Activated T-cell treated with anti-CD3 and anti-CD28 coated beads for 1 hour (primary cell): ENCODE measurements around the gene MAPKAPK5.
"Not testable (repeated sequence)": the region's sequence is repeated elsewhere in the genome, so short reads cannot be mapped to it uniquely, and the experiment has no call there.

Experiments used
- DNase-seq: peaks from one replicate; pipeline ENCODE4 v3.0.0-alpha.2; 2020; ENCODE audit warnings: low read depth

Gene MAPKAPK5, protein sequence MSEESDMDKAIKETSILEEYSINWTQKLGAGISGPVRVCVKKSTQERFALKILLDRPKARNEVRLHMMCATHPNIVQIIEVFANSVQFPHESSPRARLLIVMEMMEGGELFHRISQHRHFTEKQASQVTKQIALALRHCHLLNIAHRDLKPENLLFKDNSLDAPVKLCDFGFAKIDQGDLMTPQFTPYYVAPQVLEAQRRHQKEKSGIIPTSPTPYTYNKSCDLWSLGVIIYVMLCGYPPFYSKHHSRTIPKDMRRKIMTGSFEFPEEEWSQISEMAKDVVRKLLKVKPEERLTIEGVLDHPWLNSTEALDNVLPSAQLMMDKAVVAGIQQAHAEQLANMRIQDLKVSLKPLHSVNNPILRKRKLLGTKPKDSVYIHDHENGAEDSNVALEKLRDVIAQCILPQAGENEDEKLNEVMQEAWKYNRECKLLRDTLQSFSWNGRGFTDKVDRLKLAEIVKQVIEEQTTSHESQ

DNA sequence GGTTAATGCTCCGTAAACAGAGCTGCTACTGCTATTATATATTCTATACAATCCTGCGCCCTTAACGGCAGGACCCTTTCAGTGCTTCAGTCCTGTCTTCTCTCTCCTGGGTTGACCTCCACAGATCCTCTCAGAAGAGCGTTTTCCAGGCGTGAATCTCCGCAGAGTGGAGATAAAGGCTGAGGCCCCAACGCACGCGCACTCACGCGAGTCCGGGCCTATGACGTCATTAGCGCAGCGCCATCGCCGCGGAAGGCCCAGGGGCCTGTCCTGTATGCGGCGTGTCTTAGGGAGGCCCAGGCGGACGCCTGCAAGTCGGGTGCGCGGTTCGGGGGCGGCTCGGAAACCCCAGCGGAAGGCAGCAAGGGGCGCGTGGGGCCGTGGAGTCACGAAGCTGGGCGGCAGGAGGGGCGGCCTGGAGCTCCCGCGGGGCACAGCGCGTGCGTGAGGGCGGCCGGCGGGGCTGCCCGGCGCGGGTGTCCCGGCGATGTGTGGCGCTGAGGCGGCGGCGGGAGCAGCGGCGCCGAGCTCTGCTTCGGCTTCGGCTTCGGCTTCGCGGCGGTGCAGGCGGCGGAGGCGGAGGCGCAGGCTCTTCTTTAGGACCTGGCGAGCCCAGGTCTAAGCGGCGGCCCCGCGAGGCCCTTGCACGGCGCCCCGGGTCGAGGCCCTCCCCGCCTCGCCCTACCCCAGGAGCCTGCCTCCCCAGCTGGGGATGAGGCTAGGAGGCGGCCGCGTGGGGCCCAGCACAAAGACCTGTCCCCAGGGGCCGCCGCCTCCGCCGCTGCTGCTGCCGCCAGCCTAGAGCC, at the start of gene MAPKAPK5:
MAPKAPK5 (plus strand) TSS at position 479 of the 806 bp plus-strand sequence. CDS start 506 bp downstream, outside the sequence.
- peak; percentile 96 for DNase-seq

DNA sequence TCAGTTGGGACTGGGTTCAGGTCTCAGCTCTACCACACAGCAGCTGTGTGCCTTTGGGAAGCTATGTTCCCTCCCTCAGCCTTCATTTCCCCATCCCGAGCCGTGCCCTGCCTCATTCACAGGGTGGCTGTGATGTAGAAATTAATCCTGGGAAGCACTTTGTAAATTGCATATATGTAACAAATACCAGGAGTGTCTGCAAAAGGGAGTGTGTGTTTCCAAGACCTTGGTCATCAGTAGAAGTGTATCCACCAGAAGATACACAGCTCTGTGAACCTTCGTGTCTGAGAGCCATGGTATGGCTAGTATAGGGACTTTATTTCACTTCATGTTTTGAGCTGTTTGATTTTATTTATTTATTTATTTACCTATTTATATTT, 49.2 kb upstream of the MAPKAPK5 start:
- no peak for DNase-seq

DNA sequence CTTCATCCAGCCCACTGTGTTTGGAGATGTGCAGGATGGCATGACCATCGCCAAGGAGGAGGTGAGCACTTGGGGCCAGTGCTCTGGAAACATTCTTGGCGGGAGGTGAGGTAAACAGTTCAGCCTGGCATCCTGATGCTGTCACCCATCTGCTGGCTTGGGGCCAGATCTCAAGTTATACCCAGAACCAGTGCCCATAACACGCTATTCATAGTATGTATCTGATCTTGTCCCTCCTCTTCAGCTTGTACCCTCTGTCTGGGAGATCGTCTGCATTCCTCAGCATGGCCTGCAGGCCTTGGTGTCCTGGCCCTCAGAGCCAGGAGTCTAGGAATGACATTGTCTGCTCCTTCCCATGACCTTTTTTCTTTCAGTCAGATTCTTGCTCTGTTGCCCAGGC, 43.8 kb upstream of the MAPKAPK5 start:
- no peak for DNase-seq

DNA sequence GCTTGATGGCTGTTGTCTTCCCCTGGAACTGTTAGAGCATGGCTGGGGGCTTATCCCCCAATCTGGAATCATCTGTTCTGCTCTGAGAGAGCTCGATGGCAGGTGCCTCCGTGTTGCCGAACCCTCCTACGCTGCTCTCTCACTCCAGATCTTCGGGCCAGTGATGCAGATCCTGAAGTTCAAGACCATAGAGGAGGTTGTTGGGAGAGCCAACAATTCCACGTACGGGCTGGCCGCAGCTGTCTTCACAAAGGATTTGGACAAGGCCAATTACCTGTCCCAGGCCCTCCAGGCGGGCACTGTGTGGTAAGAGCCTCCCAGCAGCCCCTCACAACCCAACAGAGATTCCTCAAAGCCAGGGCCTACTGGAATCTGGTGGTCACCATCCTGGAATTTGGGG, 42.3 kb upstream of the MAPKAPK5 start:
- no peak for DNase-seq

DNA sequence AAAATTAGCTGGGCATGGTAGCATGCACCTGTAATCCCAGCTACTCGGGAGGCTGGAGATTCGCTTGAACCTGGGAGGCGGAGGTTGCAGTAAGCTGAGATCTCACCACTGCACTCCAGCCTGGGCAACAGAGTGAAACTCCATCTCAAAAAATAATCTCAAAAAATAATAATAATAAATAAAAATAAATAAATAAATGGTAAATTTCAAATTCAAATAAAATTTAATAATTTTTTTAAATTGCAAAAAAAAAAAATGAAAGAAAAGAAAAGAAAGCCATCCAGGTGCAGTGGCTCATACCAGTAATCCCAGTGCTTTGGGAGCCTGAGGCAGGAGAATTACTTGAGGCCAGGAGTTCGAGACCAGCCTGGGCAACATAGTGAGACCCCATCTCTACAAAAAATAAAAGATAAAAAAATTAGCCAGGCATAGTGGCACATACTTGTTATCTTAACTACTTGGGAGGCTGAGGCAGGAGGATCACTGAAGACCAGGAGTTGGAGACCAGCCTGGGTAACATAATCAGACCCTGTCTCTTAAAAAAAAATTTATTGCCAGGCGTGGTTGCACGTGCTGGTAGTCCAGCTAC, 38.9 kb upstream of the MAPKAPK5 start:
- no peak for DNase-seq

DNA sequence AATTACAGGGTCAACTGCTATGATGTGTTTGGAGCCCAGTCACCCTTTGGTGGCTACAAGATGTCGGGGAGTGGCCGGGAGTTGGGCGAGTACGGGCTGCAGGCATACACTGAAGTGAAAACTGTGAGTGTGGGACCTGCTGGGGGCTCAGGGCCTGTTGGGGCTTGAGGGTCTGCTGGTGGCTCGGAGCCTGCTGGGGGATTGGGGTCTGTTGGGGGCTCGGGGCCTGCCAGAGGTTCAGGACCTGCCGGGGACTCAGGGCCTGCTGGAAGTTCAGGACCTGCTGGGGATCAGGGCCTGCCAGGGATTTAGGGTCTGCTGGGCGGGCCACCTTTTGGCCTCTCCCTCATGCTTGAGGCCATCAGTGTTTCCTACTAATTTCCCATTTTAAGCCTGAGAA, 38.2 kb upstream of the MAPKAPK5 start:
- DNase-seq: no peak

DNA sequence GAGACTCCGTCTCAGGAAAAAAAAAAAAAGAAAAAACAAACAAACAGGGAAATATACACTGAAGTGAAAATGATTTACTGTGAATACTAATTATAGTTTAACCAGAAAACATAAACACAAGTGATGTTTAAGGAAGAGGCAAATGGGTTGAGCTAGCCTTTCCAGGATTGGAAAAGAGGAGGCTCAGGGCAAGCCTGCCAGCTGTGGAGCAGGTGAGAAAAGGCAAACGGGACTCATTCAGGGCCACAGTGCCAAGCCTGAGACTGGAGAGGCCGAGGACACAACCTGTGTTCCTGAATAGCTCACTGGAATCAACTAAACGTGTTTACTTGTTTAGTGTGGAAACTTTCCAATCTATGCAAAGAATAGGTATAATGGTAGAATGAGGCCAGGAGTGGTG, 35.7 kb upstream of the MAPKAPK5 start:
- DNase-seq: no peak

DNA sequence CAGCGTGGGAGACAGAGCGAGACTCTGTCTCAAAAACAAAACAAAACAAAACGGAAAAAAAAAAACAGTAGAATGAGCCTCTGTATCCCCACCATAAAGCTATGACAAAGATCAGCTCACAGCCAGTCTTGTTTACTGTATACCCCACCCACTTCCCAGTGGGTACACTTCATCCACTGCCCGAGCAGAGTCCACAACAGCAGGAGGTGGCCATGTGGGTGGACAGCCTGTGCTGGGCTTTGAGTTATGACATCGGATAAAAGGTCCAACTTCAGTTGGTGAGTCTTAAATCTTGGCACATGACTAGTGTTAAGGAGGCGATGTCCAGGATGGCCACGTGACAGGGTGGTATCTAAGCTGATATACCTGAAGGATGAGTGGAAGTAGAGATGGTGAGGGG, 34.8 kb upstream of the MAPKAPK5 start:
- DNase-seq: no peak

DNA sequence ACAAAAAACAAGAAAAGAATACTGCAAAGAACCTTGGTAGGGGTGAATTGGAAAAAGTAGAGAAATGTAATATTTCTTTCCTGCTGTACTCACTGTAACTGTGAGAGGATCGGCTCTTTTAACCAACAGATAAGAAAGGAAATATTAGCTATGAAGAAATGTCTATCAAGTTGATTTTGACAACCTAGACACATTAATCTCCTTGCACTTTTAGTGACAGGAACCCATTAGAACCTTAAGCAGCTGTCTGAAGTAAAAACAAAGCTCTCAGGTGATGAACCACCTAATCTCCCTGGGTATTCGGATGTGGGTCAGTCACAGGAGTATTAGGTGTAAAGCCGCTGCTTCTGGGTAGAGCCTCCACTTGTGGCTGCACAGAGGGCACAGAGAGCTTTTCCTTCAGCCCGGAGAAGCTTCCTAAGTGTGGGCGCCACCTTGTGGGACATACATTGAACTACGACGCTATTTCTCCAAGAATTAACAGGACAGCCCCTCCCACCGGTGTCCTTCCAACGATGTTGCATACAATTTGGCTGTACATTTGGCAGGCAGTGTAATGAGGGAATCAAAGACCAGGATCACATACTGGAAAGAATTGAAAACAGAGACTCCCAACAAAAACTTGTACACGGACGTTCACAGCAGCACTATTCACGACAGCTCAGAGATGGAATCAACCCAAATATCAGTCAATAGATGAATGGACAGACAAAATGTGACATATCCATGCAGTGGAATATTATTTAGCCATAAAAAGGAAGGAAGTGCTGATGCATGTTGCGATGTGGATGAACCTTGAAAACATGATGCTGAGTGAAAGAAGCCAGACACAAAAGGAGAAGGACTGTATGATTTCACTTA, 28.9 kb upstream of the MAPKAPK5 start:
- peak; percentile 46 for DNase-seq

DNA sequence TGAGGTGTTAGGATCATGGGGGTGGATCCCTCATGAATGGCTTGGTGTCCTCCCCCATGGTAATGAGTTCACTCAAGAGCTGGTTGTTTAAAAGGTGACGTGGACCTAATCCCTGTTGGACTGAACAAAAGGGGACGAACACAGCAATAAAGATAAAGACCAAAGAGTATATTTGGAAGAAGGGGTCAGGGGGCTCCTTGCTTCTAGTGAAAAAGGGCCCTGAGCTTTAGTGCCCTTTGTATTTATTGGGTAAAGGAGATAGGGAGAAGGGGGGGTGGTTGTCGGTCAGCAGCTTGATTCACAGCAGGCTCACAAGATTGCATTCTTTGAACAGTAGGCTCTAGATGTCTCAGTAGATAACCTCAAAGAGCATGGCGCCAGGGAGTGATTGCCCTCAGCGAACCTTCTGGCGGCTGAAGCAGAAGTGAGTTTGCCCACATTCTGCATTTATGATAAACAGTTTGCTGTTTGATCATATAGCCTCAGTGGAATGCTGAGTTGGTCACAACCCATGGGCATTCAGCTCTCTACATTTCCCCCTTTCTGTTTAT, 25.9 kb upstream of the MAPKAPK5 start:
- DNase-seq: no peak

DNA sequence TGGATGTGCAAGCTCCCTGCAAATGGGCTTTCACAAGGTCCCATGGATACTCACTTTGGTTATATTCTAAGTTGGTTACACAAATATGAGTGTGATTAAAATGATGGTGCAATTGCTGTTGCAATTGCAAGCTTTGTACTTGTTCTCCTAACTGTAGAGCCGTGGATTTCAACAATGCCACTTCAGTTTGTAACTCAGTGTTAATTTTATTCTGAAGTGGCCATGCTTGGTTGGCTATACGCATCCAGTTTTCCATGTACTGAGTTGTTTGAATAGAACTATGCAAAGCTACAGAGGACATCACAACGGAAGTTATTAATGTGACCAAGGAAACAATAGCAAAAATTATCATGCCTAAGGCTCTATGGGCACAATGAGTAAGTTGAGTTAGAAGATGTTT, 25.1 kb upstream of the MAPKAPK5 start:
- DNase-seq: not testable (repeated sequence)

DNA sequence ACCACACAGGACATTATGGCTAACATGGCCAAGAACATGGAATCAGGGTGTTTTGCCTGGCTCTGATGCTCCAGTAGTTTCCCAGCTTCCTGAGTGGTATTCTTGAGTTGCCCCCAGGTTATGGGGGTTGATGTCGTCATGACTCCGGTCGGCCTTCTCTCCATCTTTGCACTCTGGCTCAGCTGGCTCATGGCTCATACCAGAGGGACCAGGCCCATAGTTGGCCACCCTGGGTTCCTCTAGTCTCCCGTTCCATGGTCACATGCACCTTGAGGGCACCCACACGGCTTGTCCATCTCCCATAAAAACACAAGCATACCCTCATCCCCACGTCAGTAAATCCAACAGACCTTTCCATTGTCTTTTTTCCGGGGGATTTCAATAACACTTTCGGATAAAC, 23.7 kb upstream of the MAPKAPK5 start:
- no peak for DNase-seq

DNA sequence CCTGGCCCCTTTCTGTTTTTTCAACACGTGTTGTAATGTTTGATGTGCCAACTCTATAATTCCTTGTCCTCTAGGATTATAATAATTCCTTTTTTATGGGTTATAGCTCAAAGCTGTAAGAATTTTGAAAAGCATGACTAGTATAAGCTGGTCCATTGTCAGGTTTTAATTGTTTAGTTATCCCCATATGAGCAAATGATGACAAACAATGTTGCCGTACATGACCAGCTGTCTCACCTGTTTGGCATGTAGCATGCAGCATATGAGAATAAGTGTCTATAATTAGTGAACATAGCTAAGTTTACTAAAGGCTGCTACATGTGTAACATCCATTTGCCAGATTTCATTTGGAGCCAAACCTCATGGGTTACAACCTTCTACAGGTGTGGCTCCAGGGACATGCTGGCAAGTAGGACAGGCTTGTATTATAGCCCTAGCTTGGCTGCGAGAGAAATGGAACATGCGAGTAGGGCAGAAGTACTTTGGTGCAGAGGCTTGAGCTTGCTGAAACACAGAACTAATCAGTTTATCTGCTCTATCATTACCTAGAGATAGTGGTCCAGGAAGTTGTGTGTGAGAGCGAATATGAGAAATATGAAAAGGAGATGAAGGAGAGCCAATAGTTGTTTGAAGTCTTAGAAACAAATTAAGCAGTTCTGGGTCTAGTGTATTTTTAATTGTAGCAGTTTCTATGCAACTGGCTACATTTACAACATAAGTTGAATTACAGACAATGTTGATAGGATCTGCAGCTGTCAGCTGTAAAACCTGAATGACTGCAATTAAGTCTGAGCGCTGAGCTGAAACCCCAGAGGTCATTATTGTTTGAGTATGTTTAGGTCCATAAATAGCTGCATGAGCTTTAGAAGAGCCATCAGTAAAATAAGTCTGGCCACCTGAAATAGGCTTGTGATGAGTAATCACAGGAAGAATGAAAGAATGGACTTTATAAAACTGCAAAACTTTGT, 22.6 kb upstream of the MAPKAPK5 start:
- DNase-seq: no peak

DNA sequence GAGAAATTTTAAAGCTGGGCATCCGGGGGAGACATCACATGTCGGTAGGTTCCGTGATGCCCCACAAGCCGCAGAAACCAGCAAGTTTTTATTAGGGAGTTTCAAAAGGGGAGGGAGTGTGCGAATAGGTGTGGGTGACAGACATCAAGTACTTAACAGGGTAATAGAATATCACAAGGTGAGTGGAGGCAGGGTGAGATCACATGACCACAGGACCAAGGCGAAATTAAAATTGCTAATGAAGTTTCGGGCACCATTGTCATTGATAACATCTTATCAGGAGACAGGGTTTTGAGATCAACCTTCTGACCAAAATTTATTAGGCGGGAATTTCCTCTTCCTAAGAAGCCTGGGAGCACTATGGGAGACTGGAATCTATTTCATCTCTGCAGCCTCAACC, 21.2 kb upstream of the MAPKAPK5 start:
- DNase-seq: not testable (repeated sequence)

DNA sequence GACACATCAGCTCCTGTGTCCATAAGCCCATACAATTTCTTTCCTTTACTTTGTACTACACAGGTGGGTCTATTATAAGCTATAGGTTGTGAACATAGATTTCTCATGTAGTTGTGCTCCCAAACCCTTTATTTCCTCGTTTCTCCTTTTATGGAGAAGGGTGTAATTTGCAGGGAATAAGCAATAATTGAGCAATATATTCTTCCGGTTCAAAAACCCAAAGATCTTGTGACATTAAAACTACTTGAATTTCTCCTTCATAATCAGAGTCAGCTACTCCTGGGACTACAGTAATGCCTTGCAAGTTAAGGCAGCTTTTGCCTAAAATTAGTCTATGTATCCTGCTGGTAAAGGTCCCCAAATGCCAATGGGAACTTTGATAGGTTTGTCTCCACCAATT, 19.1 kb upstream of the MAPKAPK5 start:
- DNase-seq: no peak

DNA sequence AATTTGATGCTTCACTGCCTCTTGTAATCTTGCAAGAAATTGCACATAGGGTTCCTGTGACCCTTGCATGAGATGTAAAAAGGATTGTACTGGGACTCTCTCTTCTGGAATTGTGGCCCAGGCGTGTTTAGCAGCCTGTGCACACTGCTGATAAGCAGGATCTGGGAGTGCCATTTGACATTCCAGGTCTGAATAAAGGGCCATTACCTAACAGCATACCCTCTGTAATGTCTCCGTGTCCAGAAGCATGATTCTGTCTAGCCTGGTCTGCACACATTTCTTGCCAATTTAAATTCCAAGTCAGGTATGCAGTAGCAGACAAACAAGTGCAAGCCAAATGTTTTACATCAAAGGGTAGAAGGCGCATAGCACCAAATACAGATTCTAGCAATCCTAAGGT, 18.1 kb upstream of the MAPKAPK5 start:
- no peak for DNase-seq

DNA sequence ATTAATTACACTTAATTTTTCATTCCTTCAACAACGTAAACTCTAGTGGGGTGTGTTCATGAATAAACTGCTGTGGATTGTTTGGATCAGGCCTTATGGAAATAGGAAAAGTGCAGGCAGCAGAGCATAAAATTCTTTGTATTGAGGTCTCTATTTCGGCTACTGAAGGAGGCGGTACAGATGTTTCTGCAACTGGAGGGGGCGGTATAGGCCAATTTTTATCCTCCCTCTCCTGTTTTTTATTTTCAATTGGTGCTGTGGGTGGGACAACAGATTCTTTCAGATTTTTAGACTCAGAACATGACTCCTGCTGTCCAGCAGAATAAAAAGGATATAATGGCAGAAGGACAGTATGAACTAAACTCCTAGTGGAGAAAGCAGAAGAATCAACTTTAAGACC, 17.7 kb upstream of the MAPKAPK5 start:
- not testable (repeated sequence) for DNase-seq

DNA sequence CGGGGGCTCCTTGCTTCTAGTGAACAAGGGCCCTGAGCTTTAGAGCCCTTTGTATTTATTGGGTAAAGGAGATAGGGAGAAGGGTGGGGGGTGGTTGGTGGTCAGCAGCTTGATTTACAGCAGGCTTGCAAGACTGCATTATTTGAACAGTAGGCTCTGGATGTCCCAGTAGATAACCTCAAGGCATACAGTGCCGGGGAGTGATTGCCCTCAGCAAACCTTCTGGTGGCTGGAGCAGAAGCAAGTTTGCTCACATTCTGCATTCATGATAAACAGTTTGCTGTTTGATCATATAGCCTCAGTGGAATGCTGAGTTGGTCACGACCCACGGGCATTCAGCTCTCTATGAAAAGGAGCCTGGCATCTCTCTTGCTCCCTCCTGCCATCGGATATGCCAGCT, 16.5 kb upstream of the MAPKAPK5 start:
- DNase-seq: no peak

DNA sequence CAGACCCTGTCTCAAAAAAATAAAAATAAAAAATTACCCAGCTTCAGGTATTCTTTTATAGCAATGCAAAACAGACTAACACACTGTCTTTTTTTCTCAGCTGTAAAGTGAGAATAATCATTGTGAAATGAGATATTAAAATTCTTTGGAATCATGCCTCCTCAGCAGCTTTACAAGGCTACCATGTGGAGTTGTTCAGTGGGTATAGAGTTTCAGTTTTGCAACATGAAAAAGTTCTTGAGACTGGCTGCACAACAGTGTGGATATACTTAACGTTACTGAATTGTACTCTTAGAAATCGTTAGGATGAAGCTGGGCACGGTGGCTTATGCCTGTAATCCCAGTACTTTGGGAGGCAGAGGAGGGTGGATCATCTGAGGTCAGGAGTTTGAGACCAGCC, 15.7 kb upstream of the MAPKAPK5 start:
- no peak for DNase-seq

DNA sequence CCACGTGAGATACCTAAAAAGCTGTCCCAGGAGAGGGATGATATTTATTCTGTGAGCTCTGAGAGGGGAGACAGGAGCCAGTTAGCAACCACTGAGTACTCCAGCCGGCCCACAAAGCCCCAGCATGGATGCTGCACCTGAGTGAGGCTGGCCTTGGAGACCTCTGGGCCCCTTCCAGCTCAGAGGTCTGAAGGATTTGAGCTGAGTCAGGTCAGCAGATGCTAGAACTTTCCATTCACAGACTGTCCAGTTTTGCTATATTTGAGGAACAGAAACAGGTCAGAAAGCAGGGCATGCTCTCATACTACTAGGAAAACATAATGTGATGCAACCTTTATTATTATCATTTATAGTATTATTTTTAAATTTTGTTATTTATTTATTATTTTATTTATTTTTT, 15.0 kb upstream of the MAPKAPK5 start:
- no peak for DNase-seq
